ENCODE measurements around the gene TRAPPC2L.
A peak's percentile ranks its signal among the peaks of the same experiment; 100 is the strongest.

GRCh38 chr16:88807626-88808453, 49.1 kb upstream of the TRAPPC2L start:
- TF ChIP-seq NR3C1 (CRISPR knock-in tag; conservative IDR thresholded peaks at IDR 0.05; ENCODE audit: low read depth): no peak
- TF ChIP-seq, protein P1, sequence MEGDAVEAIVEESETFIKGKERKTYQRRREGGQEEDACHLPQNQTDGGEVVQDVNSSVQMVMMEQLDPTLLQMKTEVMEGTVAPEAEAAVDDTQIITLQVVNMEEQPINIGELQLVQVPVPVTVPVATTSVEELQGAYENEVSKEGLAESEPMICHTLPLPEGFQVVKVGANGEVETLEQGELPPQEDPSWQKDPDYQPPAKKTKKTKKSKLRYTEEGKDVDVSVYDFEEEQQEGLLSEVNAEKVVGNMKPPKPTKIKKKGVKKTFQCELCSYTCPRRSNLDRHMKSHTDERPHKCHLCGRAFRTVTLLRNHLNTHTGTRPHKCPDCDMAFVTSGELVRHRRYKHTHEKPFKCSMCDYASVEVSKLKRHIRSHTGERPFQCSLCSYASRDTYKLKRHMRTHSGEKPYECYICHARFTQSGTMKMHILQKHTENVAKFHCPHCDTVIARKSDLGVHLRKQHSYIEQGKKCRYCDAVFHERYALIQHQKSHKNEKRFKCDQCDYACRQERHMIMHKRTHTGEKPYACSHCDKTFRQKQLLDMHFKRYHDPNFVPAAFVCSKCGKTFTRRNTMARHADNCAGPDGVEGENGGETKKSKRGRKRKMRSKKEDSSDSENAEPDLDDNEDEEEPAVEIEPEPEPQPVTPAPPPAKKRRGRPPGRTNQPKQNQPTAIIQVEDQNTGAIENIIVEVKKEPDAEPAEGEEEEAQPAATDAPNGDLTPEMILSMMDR (IDR thresholded peaks at IDR 0.05): no peak
- TF ChIP-seq ZNF281 (CRISPR knock-in tag; IDR thresholded peaks at IDR 0.05): no peak
- no peak for TF ChIP-seq NR2C2 (CRISPR knock-in tag; IDR thresholded peaks at IDR 0.05)
- no peak for TF ChIP-seq MAX (CRISPR knock-in tag; IDR thresholded peaks at IDR 0.05)
- TF ChIP-seq, protein P2, sequence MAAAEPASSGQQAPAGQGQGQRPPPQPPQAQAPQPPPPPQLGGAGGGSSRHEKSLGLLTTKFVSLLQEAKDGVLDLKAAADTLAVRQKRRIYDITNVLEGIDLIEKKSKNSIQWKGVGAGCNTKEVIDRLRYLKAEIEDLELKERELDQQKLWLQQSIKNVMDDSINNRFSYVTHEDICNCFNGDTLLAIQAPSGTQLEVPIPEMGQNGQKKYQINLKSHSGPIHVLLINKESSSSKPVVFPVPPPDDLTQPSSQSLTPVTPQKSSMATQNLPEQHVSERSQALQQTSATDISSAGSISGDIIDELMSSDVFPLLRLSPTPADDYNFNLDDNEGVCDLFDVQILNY (CRISPR knock-in tag; IDR thresholded peaks at IDR 0.05): no peak
- TF ChIP-seq MYBL2 (CRISPR knock-in tag; IDR thresholded peaks at IDR 0.05): 0 out of 2 replicates have a peak, but pooled peaks have one; percentile 21
- no peak for TF ChIP-seq SMAD3 (CRISPR knock-in tag; IDR thresholded peaks at IDR 0.05; ENCODE audit: borderline replicate concordance)
- TF ChIP-seq CREM (CRISPR knock-in tag; IDR thresholded peaks at IDR 0.05): peak; percentile 56; the same call in 1 of the 2 replicates
- TF ChIP-seq GABPB1 (CRISPR knock-in tag; IDR thresholded peaks at IDR 0.05): no peak
- TF ChIP-seq, protein P3, sequence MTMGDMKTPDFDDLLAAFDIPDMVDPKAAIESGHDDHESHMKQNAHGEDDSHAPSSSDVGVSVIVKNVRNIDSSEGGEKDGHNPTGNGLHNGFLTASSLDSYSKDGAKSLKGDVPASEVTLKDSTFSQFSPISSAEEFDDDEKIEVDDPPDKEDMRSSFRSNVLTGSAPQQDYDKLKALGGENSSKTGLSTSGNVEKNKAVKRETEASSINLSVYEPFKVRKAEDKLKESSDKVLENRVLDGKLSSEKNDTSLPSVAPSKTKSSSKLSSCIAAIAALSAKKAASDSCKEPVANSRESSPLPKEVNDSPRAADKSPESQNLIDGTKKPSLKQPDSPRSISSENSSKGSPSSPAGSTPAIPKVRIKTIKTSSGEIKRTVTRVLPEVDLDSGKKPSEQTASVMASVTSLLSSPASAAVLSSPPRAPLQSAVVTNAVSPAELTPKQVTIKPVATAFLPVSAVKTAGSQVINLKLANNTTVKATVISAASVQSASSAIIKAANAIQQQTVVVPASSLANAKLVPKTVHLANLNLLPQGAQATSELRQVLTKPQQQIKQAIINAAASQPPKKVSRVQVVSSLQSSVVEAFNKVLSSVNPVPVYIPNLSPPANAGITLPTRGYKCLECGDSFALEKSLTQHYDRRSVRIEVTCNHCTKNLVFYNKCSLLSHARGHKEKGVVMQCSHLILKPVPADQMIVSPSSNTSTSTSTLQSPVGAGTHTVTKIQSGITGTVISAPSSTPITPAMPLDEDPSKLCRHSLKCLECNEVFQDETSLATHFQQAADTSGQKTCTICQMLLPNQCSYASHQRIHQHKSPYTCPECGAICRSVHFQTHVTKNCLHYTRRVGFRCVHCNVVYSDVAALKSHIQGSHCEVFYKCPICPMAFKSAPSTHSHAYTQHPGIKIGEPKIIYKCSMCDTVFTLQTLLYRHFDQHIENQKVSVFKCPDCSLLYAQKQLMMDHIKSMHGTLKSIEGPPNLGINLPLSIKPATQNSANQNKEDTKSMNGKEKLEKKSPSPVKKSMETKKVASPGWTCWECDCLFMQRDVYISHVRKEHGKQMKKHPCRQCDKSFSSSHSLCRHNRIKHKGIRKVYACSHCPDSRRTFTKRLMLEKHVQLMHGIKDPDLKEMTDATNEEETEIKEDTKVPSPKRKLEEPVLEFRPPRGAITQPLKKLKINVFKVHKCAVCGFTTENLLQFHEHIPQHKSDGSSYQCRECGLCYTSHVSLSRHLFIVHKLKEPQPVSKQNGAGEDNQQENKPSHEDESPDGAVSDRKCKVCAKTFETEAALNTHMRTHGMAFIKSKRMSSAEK (CRISPR knock-in tag; IDR thresholded peaks at IDR 0.05; ENCODE audit: borderline replicate concordance): no peak
- TF ChIP-seq ELF4 (CRISPR knock-in tag; IDR thresholded peaks at IDR 0.05; ENCODE audit: low read depth): no peak

Measured in WTC11 (cell line).